Kidney (tissue), 14 donors: ENCODE measurements around the gene PIK3CB. TPM values are rescaled to one million over a fixed set of nuclear protein-coding genes. Genes with fewer than 3 reads are reported as not detected.

ENCODE experiments used
- DNase-seq, 5 donors: peaks; one replicate each; pipeline ENCODE4 v3.0.0-alpha.2; 2013 to 2020
- FAIRE-seq: peaks from 2 replicates; lab custom pipeline; 2012; peaks lifted over from hg19 to GRCh38; lab: Jason Lieb, UNC
- H3K27ac ChIP-seq, 2 donors: one replicate each; pipeline ENCODE4 v1.7.0; 2013; ENCODE audit warnings: low read depth in 2 of 2, low read length in 2 of 2, inconsistent platforms in 1 of 2
- H3K27me3 ChIP-seq: one replicate; pipeline ENCODE4 v1.7.1; 2013; ENCODE audit warnings: low read length, inconsistent platforms; ENCODE audit not compliant: control insufficient read depth, insufficient read depth
- H3K36me3 ChIP-seq, 3 donors: one replicate each; pipeline versions ENCODE4 v1.7.0 to v1.7.1; 2013; ENCODE audit warnings: low read length in 3 of 3, control low read depth in 1 of 3, inconsistent platforms in 1 of 3; ENCODE audit not compliant: insufficient read depth in 3 of 3, control insufficient read depth in 2 of 3
- H3K4me1 ChIP-seq, 3 donors: one replicate each; pipeline versions ENCODE4 v1.7.0 to v1.7.1; 2013; ENCODE audit warnings: low read length in 3 of 3, inconsistent platforms in 1 of 3, low read depth in 1 of 3; ENCODE audit not compliant: control insufficient read depth in 2 of 3, insufficient read depth in 2 of 3
- H3K4me3 ChIP-seq, 3 donors: one replicate each; pipeline versions ENCODE4 v1.7.0 to v1.8.1; 2013; ENCODE audit warnings: low read length in 3 of 3, control low read depth in 1 of 3, inconsistent platforms in 1 of 3
- H3K9ac ChIP-seq, 3 donors: one replicate each; pipeline versions ENCODE4 v1.7.0 to v1.7.1; 2013; ENCODE audit warnings: low read length in 3 of 3, control low read depth in 1 of 3, inconsistent platforms in 1 of 3
- H3K9me3 ChIP-seq, 3 donors: one replicate each; pipeline versions ENCODE4 v1.7.0 to v1.7.1; 2013; ENCODE audit warnings: low read length in 3 of 3, control low read depth in 1 of 3, inconsistent platforms in 1 of 3; ENCODE audit not compliant: control insufficient read depth in 2 of 3, insufficient read depth in 1 of 3
- CTCF ChIP-seq: IDR thresholded peaks from 3 replicates; pipeline ENCODE4 v1.5.1; 2012; ENCODE audit warnings: mild to moderate bottlenecking, moderate library complexity, borderline replicate concordance; ENCODE audit not compliant: insufficient read depth; ENCODE audit errors: extremely low read depth
- intact Hi-C: fragments of 100-400 bp; cut with DNase I; formaldehyde crosslinking; loops from one replicate; pipeline ENCODE4 v1.11.1; 2022
- polyA plus RNA-seq: library from polyadenylated mRNA; stranded (reverse); fragments of 350-450 nt; fragmentation: Illumina TruSeq; extraction: RNeasy Lipid Tissue Mini Kit (QIAGEN cat#74804); gene quantifications from one replicate; pipeline ENCODE4 v1.2.3, GENCODE V29; 2014; ENCODE audit warnings: low read depth, low replicate concordance; ENCODE audit not compliant: insufficient read depth
- total RNA-seq: library from RNA; stranded (reverse); fragmentation: NEBNext Ultra II Directional; extraction: Animal tissue kit (Norgen Biotek cat#: 25700); gene quantifications from one replicate; pipeline ENCODE4 v1.2.1, GENCODE V29; 2021
- donor health status: control.
- donor health status: control.
- donor health status: control.
- donor health status: control.
- donor health status: control.
- donor health status: DM: yes; HTN: yes; CAD: no.
- donor health status: Normal renal cell carcinoma (clear cell type).

Gene PIK3CB
- total and polyA plus RNA-seq, 2 donors from 2014 or later, result 20.1 to 48.0 TPM

- H3K9me3 ChIP-seq, result no peaks in the 10 kb centered on the region
- H3K36me3 ChIP-seq, result no peaks in the 10 kb centered on the region
- FAIRE-seq, result no peak
- no peaks in the 10 kb centered on the region for H3K27me3 ChIP-seq
- no peak for TF ChIP-seq CTCF
- intact Hi-C loops, result no loop called here
- no peak overlapping the region for H3K27ac ChIP-seq
- peaks cover 2 to 13% (median 4%) of the 10 kb centered on the region in 3 donors for H3K4me1 ChIP-seq
- H3K9ac ChIP-seq, result peak overlapping the region in 1 of 3 donors; percentile 2
- no peak for DNase-seq
- H3K4me3 ChIP-seq, result no peak overlapping the region
Observed at GRCh38 chr3:138775254-138775595, 59.5 kb downstream of the PIK3CB start.

- Histone ChIP-seq H3K9me3 (no peaks in the 10 kb centered on the region), H3K9ac (peak overlapping the region in 1 of 3 donors; percentile 2), H3K36me3 (no peaks in the 10 kb centered on the region), H3K27me3 (no peaks in the 10 kb centered on the region), H3K4me1 (peaks cover 2 to 13% (median 4%) of the 10 kb centered on the region in 3 donors), H3K4me3 (no peak overlapping the region), H3K27ac (peak overlapping the region; percentile 3 to 6)
- TF ChIP-seq CTCF, result no peak
- intact Hi-C loops, result no loop called here
- DNase-seq, result peak in 3 of 5 donors; percentile 18 to 91 (median 71)
- peak; percentile 46 for FAIRE-seq
Observed at GRCh38 chr3:138774529-138775253, 60.0 kb downstream of the PIK3CB start.

GRCh38 chr3:138771585-138771984 lies 63.1 kb downstream of the PIK3CB start:
- H3K4me1 ChIP-seq, result peaks cover 2 to 20% (median 4%) of the 10 kb centered on the region in 3 donors
- no peaks in the 10 kb centered on the region for H3K36me3 ChIP-seq
- intact Hi-C loops, result no loop called here
- FAIRE-seq (no peak), DNase-seq (no peak)
- H3K27me3 ChIP-seq, result no peaks in the 10 kb centered on the region
- H3K27ac ChIP-seq, result no peak overlapping the region
- no peaks in the 10 kb centered on the region for H3K9me3 ChIP-seq
- no peak overlapping the region for H3K9ac ChIP-seq
- no peak overlapping the region for H3K4me3 ChIP-seq
- no peak for TF ChIP-seq CTCF
